Ishikawa (cell line): ENCODE data around the gene DNAJA4.

Experiments used
- CEBPB ChIP-seq: IDR thresholded peaks from 2 replicates; pipeline ENCODE4 v1.6.1; 2012
- CREB1 ChIP-seq: IDR thresholded peaks from 2 replicates; pipeline ENCODE4 v1.6.1; 2012; ENCODE audit warnings: low read depth
- EGR1 ChIP-seq: IDR thresholded peaks from 2 replicates; pipeline ENCODE4 v1.6.1; 2012
- EP300 ChIP-seq: IDR thresholded peaks from 2 replicates; pipeline ENCODE4 v1.6.1; 2012; ENCODE audit warnings: borderline replicate concordance
- FOXM1 ChIP-seq: IDR thresholded peaks from 2 replicates; pipeline ENCODE4 v1.6.1; 2012; ENCODE audit warnings: low read depth, borderline replicate concordance
- MAX ChIP-seq: IDR thresholded peaks from 2 replicates; pipeline ENCODE4 v1.6.1; 2012
- NFIC ChIP-seq: IDR thresholded peaks from 2 replicates; pipeline ENCODE4 v1.6.1; 2012
- RAD21 ChIP-seq: IDR thresholded peaks from 2 replicates; pipeline ENCODE4 v1.6.1; 2012; ENCODE audit warnings: low read depth
- REST ChIP-seq: IDR thresholded peaks from 2 replicates; pipeline ENCODE4 v1.6.1; 2012; ENCODE audit warnings: low read depth, mild to moderate bottlenecking
- TAF1 ChIP-seq: IDR thresholded peaks from 2 replicates; pipeline ENCODE4 v1.6.1; 2012; ENCODE audit warnings: low read depth, mild to moderate bottlenecking
- TCF12 ChIP-seq: IDR thresholded peaks from 2 replicates; pipeline ENCODE4 v1.6.1; 2012; ENCODE audit warnings: low read depth
- TEAD4 ChIP-seq: IDR thresholded peaks from 2 replicates; pipeline ENCODE4 v1.6.1; 2012
- USF1 ChIP-seq: IDR thresholded peaks from 2 replicates; pipeline ENCODE4 v1.6.1; 2012
- YY1 ChIP-seq: IDR thresholded peaks from 2 replicates; pipeline ENCODE4 v1.6.1; 2012; ENCODE audit warnings: low read depth
- ZBTB7A ChIP-seq: IDR thresholded peaks from 2 replicates; pipeline ENCODE4 v1.6.1; 2012; ENCODE audit warnings: low read depth

Gene DNAJA4

GRCh38 chr15:78321786-78322185, 57.4 kb downstream of the DNAJA4 start:
- TF ChIP-seq ZBTB7A (no peak), NFIC (no peak), TEAD4 (no peak), USF1 (no peak), TAF1 (no peak), CREB1 (no peak), MAX (no peak), EGR1 (no peak), TCF12 (no peak), EP300 (no peak), CEBPB (no peak), YY1 (no peak), REST (no peak), FOXM1 (no peak), RAD21 (no peak)

- TF ChIP-seq CEBPB = no peak
- TF ChIP-seq EGR1 = no peak
- no peak for TF ChIP-seq ZBTB7A
- no peak for TF ChIP-seq TAF1
- no peak for TF ChIP-seq NFIC
- no peak for TF ChIP-seq USF1
- TF ChIP-seq REST = no peak
- no peak for TF ChIP-seq MAX
- TF ChIP-seq YY1 = no peak
- TF ChIP-seq FOXM1 = no peak
- TF ChIP-seq EP300 = no peak
- no peak for TF ChIP-seq TEAD4
- TF ChIP-seq RAD21 = no peak
- no peak for TF ChIP-seq CREB1
- no peak for TF ChIP-seq TCF12
Observed at GRCh38 chr15:78322243-78322642, 57.9 kb downstream of the DNAJA4 start.

GRCh38 chr15:78322724-78323521, 58.6 kb downstream of the DNAJA4 start:
- no peak for TF ChIP-seq USF1
- TF ChIP-seq TEAD4 = no peak
- TF ChIP-seq NFIC = no peak
- TF ChIP-seq CREB1 = no peak
- no peak for TF ChIP-seq TAF1
- TF ChIP-seq EP300 = no peak

GRCh38 chr15:78323693-78324092, 59.3 kb downstream of the DNAJA4 start:
- no peak for TF ChIP-seq TEAD4
- no peak for TF ChIP-seq EGR1
- no peak for TF ChIP-seq FOXM1
- TF ChIP-seq CEBPB = no peak
- no peak for TF ChIP-seq NFIC

GRCh38 chr15:78324144-78324543, 59.8 kb downstream of the DNAJA4 start:
- no peak for TF ChIP-seq MAX
- no peak for TF ChIP-seq EGR1
- no peak for TF ChIP-seq CREB1
- no peak for TF ChIP-seq TCF12
- no peak for TF ChIP-seq ZBTB7A
- no peak for TF ChIP-seq TAF1
- TF ChIP-seq USF1 = no peak
- no peak for TF ChIP-seq NFIC
- no peak for TF ChIP-seq REST
